Sciatic nerve (tissue), 1 donor: ENCODE data around the gene MCAT. TPM values are rescaled to one million over a fixed set of nuclear protein-coding genes. Genes with fewer than 3 reads are reported as not detected.

Experiments
- total RNA-seq: library from RNA; stranded (reverse); fragmentation: NEBNext Ultra II Directional; extraction: Animal tissue kit (Norgen Biotek cat#: 25700); gene quantifications from one replicate; pipeline ENCODE4 v1.2.1, GENCODE V29; 2021
- donor health status: DM: no; HTN: no; CAD: no.

MCAT gene
- total RNA-seq, 1 donor from 2014 or later, result 11.5 TPM

Other genes starting within 250 kb of the MCAT start
- gene PACSIN2, start 128.2 kb downstream of the MCAT start, total RNA-seq, result 48.6 TPM
- 9.1 TPM for gene TTLL1, start 54.0 kb downstream of the MCAT start, total RNA-seq
- not detected for gene BIK, start 32.6 kb downstream of the MCAT start, total RNA-seq
- 94.6 TPM for gene TSPO, start 8.2 kb upstream of the MCAT start, total RNA-seq
- gene TTLL12, start 43.7 kb upstream of the MCAT start, total RNA-seq, result 24.3 TPM
- 140 TPM for gene SCUBE1, start 200.0 kb upstream of the MCAT start, total RNA-seq